Measurements from ENCODE around the gene RCAN1.

- TF ChIP-seq, protein P1, sequence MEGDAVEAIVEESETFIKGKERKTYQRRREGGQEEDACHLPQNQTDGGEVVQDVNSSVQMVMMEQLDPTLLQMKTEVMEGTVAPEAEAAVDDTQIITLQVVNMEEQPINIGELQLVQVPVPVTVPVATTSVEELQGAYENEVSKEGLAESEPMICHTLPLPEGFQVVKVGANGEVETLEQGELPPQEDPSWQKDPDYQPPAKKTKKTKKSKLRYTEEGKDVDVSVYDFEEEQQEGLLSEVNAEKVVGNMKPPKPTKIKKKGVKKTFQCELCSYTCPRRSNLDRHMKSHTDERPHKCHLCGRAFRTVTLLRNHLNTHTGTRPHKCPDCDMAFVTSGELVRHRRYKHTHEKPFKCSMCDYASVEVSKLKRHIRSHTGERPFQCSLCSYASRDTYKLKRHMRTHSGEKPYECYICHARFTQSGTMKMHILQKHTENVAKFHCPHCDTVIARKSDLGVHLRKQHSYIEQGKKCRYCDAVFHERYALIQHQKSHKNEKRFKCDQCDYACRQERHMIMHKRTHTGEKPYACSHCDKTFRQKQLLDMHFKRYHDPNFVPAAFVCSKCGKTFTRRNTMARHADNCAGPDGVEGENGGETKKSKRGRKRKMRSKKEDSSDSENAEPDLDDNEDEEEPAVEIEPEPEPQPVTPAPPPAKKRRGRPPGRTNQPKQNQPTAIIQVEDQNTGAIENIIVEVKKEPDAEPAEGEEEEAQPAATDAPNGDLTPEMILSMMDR (IDR thresholded peaks at IDR 0.05; ENCODE audit: low read depth, low read length, poor library complexity, severe bottlenecking) = no peak
- no peak for TF ChIP-seq EZH2phosphoT487 (IDR thresholded peaks at IDR 0.05; ENCODE audit: borderline replicate concordance, low read length)
These were observed 11.2 kb upstream of the RCAN1 start for GRCh38 chr21:34626131-34626530.
